MM.1S (cell line): ENCODE data around the gene TIGD6.

ENCODE experiments used
- DNase-seq: peaks from one replicate; pipeline ENCODE4 v3.0.0-alpha.2; 2015
- H2AFZ ChIP-seq: fragments of 300-600 bp; sonication (generic); 2 replicates; pipeline ENCODE4 v1.6.0; 2016; ENCODE audit warnings: antibody characterized with exemption, low read length
- H3F3A ChIP-seq: fragments of 300-600 bp; sonication (generic); 2 replicates; pipeline ENCODE4 v1.6.1; 2016; ENCODE audit warnings: mild to moderate bottlenecking, antibody characterized with exemption, low read length, moderate library complexity, mixed read lengths; ENCODE audit not compliant: insufficient read depth
- H3K27ac ChIP-seq: fragments of 300-600 bp; sonication (generic); 2 replicates; pipeline ENCODE4 v1.5.1; 2016; ENCODE audit warnings: mild to moderate bottlenecking, low read length
- H3K27me3 ChIP-seq: fragments of 300-600 bp; sonication (generic); replicated peaks from 2 replicates; pipeline ENCODE4 v1.6.0; 2016; ENCODE audit warnings: low read length; ENCODE audit not compliant: insufficient read depth
- H3K36me3 ChIP-seq: fragments of 300-600 bp; sonication (generic); replicated peaks from 2 replicates; pipeline ENCODE4 v1.6.1; 2016; ENCODE audit warnings: mild to moderate bottlenecking, low read length, mixed read lengths; ENCODE audit not compliant: insufficient read depth
- H3K4me1 ChIP-seq: fragments of 300-600 bp; sonication (generic); 2 replicates; pipeline ENCODE4 v1.6.1; 2016; ENCODE audit warnings: low read length, mixed read lengths
- H3K4me2 ChIP-seq: fragments of 300-600 bp; sonication (generic); 2 replicates; pipeline ENCODE4 v1.6.0; 2016; ENCODE audit warnings: low read depth, low read length
- H3K4me3 ChIP-seq: fragments of 300-600 bp; sonication (generic); 2 replicates; pipeline ENCODE4 v1.5.1; 2016; ENCODE audit warnings: low read length, mixed read lengths
- H3K79me2 ChIP-seq: fragments of 300-600 bp; sonication (generic); 2 replicates; pipeline ENCODE4 v1.6.1; 2016; ENCODE audit warnings: mixed run types, low read length, mixed read lengths
- H3K9ac ChIP-seq: fragments of 300-600 bp; sonication (generic); 2 replicates; pipeline ENCODE4 v1.6.1; 2016; ENCODE audit warnings: low read length, mixed read lengths
- H3K9me2 ChIP-seq: fragments of 300-600 bp; sonication (generic); replicated peaks from 2 replicates; pipeline ENCODE4 v1.6.1; 2016; ENCODE audit warnings: mild to moderate bottlenecking, low read length, mixed read lengths; ENCODE audit not compliant: insufficient read depth
- H3K9me3 ChIP-seq: fragments of 300-600 bp; sonication (generic); replicated peaks from 2 replicates; pipeline ENCODE4 v1.6.1; 2016; ENCODE audit warnings: mild to moderate bottlenecking, low read length, mixed read lengths; ENCODE audit not compliant: insufficient read depth
- H4K20me1 ChIP-seq: fragments of 300-600 bp; sonication (generic); 2 replicates; pipeline ENCODE4 v1.6.1; 2016; ENCODE audit warnings: mild to moderate bottlenecking, low read length, moderate library complexity, mixed read lengths; ENCODE audit not compliant: insufficient read depth
- CTCF ChIP-seq: fragments of 300-600 bp; sonication (generic); IDR thresholded peaks from 2 replicates; pipeline ENCODE4 v1.5.1; 2016; ENCODE audit warnings: antibody characterized with exemption, low read length, mixed read lengths
- EZH2 ChIP-seq: fragments of 300-600 bp; sonication (generic); optimal IDR thresholded peaks from 2 replicates; pipeline ENCODE3; 2017; ENCODE audit warnings: low read depth, mild to moderate bottlenecking, antibody characterized with exemption, low read length, mixed read lengths
- EZH2phosphoT487 ChIP-seq: fragments of 300-600 bp; sonication (generic); IDR thresholded peaks from 2 replicates; pipeline ENCODE4 v1.6.1; 2018; ENCODE audit warnings: antibody characterized with exemption, low read length

TIGD6 gene

DNA sequence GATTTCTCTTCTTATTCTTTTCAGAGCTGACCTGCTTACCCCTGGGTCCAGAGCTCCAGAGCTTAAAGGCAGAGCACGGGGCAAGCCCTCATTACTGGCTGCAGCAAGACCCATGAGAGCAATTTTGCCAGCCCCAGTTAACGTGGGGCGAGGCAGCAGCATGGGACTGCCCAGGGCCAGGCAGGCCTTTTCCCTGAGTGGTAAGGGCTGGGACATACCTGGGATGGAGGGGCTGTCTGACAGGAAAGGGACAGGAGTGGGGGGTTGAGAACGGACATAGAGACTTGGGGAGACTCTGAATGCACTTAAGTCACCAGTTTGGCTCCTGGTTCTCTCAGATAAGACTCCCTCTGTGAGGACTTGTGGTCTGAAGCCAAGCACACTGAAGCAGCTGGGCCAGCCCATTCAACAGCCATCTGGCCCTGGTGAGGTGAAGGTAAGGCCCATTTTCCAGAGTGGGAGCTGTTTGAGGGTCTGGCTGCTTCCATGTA lies 26.3 kb upstream of the TIGD6 start:
- H3K9me2 ChIP-seq, result no peaks in the 10 kb centered on the region
- H3K9ac ChIP-seq, result no peak overlapping the region
- H3K9me3 ChIP-seq, result no peaks in the 10 kb centered on the region
- H3K36me3 ChIP-seq, result peaks cover 19% of the 10 kb centered on the region; the same call in 1 of the 2 replicates
- H3K4me1 ChIP-seq, result peaks cover 13% of the 10 kb centered on the region
- H3K79me2 ChIP-seq, result peaks cover 17% of the 10 kb centered on the region
- H3K27ac ChIP-seq, result no peak overlapping the region
- no peak for TF ChIP-seq CTCF
- TF ChIP-seq EZH2phosphoT487, result no peak
- TF ChIP-seq EZH2, result no peak
- H3F3A ChIP-seq, result peaks cover 8% of the 10 kb centered on the region; the same call in 1 of the 2 replicates
- DNase-seq, result no peak
- no peaks in the 10 kb centered on the region for H3K27me3 ChIP-seq
- no peak overlapping the region for H3K4me3 ChIP-seq
- H3K4me2 ChIP-seq, result no peak overlapping the region
- H4K20me1 ChIP-seq, result no peaks in the 10 kb centered on the region
- no peak overlapping the region for H2AFZ ChIP-seq

DNA sequence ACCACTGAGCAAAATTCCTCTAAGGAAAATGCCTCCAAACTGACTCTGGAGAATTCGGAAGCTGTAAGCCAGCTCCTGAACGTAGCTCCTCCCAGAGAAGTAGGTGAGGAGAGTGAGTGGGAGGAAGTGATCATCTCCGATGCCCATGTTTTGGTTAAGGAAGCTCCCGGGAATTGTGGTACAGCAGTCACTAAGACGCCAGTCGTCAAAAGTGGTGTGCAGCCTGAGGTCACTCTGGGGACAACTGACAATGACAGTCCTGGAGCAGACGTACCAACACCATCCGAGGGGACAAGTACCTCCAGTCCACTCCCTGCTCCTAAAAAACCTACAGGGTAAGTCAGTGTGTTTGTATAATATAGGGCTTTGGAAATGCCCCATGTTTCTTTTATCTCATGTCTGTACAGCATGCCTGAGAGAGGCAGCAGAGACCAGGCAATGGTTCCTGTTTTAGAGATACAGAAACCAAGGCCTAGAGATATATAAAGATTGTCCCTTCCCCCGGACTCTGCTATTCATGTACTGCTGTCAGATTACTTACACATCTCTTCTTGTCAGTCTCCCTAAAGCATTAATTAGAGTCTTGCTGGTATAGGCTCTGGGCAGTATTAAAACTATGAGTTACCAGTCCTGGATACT lies 24.0 kb upstream of the TIGD6 start:
- H3K4me1 ChIP-seq, result peaks cover 35% of the 10 kb centered on the region
- H4K20me1 ChIP-seq, result no peaks in the 10 kb centered on the region
- H3K4me2 ChIP-seq, result no peak overlapping the region
- no peak overlapping the region for H3K27ac ChIP-seq
- no peaks in the 10 kb centered on the region for H3K9me2 ChIP-seq
- DNase-seq, result no peak
- peaks cover 29% of the 10 kb centered on the region for H3F3A ChIP-seq
- no peak overlapping the region for H2AFZ ChIP-seq
- peaks cover 8% of the 10 kb centered on the region; the same call in 1 of the 2 replicates for H3K36me3 ChIP-seq
- no peak overlapping the region for H3K9ac ChIP-seq
- TF ChIP-seq EZH2 (no peak), CTCF (peak; percentile 16; the same call in 1 of the 2 replicates)
- no peak overlapping the region for H3K4me3 ChIP-seq
- no peaks in the 10 kb centered on the region for H3K27me3 ChIP-seq
- H3K9me3 ChIP-seq, result no peaks in the 10 kb centered on the region
- H3K79me2 ChIP-seq, result peaks cover 28% of the 10 kb centered on the region

DNA sequence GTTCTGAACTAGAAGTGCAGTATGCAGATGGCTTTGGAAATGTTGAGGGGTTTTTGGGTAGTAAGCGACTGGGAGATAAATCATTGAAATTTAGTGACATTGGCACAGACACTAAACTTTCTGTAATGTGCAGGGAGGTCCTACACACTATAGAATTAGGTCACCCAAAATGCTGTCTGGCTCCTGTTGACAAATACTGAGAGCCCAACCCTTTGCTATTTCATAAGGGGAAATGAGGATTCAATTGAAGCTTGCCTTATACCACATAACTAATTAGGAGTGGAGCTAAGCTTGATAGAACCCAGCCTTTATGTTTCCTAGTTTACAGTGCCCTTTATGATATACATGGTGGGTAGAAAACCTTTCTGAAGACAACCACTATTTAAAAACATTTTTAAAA lies 22.7 kb upstream of the TIGD6 start:
- no peak overlapping the region for H3K27ac ChIP-seq
- no peaks in the 10 kb centered on the region for H3K9me2 ChIP-seq
- H3K9me3 ChIP-seq, result no peaks in the 10 kb centered on the region
- peaks cover 48% of the 10 kb centered on the region for H3K4me1 ChIP-seq
- no peaks in the 10 kb centered on the region for H4K20me1 ChIP-seq
- H3F3A ChIP-seq, result peaks cover 29% of the 10 kb centered on the region
- H3K4me2 ChIP-seq, result no peak overlapping the region
- no peak overlapping the region for H3K9ac ChIP-seq
- no peaks in the 10 kb centered on the region for H3K27me3 ChIP-seq
- no peak for DNase-seq
- H3K36me3 ChIP-seq, result peaks cover 11% of the 10 kb centered on the region; the same call in 1 of the 2 replicates
- TF ChIP-seq EZH2phosphoT487, result no peak
- no peak for TF ChIP-seq EZH2
- no peak for TF ChIP-seq CTCF
- no peak overlapping the region for H3K4me3 ChIP-seq
- no peak overlapping the region for H2AFZ ChIP-seq
- peaks cover 32% of the 10 kb centered on the region for H3K79me2 ChIP-seq
